HG02885 (cell line): ENCODE data around the gene ALDH5A1.

Source experiments
- ATAC-seq: cut with Tn5 transposase; IDR thresholded peaks from one replicate; pipeline ENCODE4 v1.9.1; 2021; ENCODE audit warnings: mild to moderate bottlenecking; ENCODE audit not compliant: unreplicated experiment, poor library complexity

The ALDH5A1 gene

DNA sequence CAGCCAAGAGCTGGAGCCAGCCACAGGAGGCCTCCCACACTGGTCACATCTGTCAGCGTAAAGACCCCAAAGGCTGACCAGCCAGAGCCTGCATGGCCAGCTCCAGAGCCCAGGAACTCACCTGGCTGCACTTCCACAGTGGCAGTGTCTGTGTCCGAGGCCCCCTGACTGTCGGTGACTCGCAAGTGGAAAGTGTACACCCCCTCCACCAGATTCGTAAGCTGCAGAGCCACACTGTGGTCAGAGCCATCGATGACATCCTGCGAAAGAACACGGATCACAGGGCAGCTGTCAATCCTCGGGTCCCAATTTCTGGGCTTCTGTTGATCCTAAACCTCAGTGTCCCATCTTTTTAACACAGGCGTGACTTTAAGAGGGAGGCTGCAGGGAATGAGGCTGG lies 69.3 kb downstream of the ALDH5A1 start:
- no peak for ATAC-seq

DNA sequence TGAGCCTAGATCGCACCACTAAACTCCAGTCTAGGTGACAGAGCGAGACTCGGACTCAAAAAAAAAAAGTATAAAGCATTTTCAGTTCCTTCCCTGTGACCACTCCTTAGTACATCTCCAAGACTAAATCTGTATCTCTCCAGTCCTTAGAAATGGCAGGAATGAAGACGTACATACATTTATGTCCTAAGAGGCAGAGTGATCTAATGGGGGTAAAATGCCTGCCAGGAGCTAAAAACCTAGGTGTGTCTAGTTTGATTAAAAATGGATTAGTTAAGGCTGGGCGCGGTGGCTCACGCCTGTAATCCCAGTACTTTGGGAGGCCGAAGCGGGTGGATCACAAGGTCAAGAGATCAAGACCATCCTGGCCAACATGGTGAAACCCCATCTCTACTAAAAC lies 70.4 kb downstream of the ALDH5A1 start:
- ATAC-seq, result no peak

DNA sequence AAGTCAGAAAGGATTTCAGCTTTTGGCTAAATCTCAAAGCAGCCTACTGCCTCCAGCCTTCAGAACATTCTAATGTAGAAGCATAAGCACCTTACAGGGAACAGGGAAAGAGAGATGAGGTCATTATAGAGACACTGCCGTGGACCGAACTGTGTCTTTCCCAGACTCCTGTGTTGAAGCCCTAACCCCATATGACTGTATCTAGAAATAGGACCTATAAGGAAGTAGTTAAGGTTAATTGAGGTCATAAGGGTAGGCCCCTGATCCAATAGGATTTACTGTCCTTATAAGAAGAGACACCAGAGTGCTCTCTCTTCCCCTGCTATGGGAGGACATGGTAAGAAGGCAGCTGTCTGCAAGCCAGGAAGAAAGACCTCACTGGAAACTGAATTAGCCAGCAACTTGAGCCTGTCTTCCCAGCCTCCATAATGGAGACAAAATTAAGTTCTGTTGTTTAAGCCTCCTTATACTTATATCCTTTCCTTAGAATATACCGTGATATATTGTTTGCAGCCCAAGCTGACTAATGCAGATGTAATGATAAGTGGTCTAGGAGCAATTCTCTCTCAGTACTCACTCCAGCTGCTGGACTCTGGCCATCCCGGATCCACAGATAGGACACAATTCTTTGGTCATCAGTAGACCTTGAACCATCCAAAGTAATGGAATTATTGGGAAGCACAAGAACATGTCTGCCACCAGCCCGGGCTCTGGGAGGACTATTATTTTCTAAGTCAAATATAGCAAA lies 71.4 kb downstream of the ALDH5A1 start:
- ATAC-seq, result no peak

DNA sequence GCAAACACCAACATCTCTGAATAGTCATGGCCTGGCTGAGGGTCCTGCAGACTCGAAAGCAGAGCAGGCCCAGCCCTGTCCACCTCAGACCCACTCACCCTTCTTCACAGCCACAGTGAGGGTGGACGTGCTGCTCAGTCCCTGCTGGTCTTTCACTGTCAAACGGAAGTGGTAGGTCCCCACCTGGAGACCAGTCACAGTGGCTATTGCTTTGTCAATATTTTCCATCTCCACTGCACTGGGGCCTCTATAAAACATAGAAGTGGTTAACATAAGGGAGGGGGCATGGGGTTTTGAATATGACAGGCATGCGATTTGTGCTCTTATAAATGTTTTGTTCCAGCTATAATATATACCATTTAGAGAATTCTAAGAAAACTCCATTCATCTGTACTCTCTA lies 73.9 kb downstream of the ALDH5A1 start:
- no peak for ATAC-seq

DNA sequence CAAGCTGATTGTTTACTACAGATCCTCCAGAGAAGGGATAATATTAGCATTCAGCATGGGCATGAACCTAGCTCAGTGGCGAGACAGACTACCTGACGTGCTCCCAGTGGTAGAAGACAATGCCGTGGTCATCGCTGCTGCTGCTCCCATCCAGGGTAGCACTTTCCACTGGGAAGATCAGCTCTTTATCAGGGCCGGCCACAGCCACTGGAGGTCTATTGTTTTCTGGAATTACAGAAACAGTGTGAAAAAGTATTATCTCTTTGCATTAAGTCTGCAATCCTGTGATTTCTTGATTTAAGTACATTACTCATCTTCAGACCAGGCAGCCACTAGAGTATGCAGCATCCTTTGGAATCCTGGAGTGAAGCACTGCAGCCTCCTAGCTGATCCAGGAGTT lies 75.0 kb downstream of the ALDH5A1 start:
- no peak for ATAC-seq

DNA sequence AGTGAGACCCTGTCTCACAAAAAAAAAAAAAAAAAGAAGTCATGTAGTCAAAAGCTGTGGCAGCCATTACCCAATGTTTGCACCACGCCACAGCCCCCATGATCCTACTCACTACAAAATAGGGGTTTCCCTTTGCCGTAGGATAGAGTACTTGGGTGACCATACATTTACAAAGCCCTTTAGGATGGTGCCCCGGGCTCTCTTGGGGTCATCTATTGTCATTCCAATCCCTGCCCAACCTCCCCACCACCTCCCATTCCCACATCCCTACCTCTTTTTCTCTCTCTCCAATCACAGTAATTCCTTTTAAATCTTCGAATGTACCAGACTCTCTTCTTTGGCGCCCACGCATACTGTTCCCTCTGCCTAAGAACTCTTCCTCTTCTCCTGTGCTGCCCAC lies 76.6 kb downstream of the ALDH5A1 start:
- no peak for ATAC-seq

DNA sequence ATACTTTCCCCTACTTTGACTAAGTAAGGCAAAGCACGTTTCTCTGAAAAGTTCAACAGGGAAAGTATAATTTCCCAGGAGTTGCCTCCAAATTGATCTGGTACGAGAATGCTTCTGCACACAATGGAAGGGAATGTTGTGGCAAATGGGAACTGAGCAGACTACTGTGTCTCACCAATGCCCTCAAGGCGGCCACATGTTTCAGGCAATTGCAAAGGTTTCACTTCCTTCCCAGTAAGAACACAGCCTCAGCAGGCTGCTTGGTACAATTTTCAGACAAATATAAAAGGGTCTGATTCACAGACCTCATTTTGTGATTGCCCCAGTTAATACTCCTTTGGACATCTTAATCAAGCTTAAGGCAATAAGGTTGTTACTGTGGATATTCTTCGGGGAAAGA lies 80.0 kb downstream of the ALDH5A1 start:
- peak; percentile 95 for ATAC-seq

DNA sequence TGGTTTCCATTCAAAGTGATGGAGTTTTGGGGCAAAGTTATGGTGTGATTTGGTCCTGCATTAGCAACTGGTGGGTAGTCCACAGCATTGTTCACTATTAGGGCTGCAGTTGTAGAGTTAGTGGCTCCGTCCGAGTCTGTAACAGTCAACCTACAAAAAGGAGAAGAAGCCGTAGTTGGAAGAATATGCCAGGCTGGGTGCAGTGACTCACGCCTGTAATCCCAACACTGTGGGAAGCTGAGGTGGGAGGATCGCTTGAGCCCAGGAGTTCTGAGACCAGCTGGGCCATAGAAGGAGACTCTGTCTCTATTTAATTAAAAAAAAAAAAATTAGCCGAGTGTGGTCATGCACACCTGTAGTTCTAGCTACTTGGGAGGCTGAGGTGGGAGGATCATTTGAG lies 81.7 kb downstream of the ALDH5A1 start:
- ATAC-seq, result no peak

DNA sequence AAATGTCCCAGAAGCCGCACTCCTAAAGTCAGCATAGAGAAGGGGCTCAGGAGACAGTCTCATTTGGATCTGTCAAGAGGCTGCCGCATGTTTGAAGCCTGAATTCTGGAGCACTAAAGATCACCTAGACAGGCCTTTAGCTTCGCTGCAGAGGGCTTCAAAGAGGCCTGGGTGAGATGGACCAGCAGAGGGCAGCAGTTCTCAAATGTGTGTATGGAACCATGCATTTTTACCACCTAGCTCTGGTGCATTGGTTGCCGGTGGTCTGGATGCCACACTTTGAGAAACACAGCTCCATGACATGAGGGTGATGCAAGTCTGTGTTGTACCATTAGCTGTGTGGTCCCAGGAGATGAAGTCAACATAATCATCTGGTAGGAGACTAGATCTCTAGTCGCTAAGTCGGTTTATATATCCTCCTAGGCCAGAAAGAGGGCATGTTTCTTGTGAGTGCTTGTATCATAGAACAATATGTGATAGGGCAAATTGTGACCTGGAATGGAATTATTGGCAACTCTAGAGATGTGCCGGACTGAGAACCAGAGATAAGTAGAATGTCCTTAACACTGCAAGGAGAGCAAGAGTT lies 86.4 kb downstream of the ALDH5A1 start:
- peak; percentile 81 for ATAC-seq

DNA sequence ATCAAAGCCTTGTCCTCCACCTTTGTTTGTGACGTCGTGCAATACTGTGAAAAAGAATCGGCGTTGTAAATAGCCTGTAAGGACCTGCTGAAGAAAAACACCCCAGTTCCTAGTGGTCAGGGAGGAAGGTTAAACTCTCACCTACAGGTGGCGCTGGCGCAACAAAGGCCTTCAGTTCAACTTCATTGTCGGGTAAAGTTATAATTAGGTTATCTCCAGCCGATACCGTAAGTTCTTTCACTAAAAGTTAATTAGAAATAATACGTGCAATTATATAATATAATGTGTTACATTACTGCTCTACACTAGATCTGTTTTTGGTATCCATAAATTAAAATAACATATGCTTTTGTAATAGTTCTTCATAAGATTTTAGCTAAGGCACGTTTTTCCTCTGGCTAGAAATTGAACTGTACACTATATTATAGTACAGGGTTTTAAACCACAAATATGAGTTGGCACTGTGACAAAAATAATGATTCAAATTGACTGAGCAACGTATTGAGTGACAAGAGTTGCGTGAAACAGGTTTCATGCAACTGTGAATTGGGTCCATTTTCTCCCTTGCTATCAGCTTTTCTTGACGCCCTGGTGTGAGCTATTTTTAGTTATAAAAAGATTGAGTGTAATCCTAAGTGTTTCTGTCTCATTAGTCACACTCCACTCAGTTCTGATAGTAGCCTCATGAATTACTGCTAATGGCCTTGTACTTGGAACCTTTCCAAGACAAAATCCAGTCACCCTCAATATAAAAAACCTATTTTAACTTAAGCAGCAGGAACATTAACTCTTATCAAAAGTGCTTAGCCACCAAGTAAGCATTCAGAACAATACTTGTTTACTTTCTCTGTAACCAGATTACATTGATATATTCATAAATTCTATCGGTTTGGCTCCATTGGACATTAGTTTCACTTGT lies 89.0 kb downstream of the ALDH5A1 start:
- peak; percentile 83 for ATAC-seq

DNA sequence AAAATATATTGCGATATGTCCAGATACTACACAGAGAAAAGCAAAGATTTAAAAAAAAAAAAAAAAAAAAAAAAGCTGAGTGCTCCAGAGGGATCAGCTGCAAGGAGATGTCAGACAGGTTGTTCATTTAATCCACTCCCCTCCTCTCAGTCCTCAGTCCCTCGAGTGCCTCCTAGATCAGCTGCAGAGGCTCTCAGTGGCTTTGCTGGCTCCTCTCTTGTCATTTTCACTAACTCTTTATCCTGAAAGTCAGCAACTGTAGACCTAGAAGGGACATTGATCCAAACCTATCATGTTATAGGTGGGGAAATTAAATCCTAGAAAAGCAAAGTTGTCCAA lies 89.6 kb downstream of the ALDH5A1 start:
- ATAC-seq, result no peak
